H1 (cell line): ENCODE data around the gene ZNF775.

Experiments
- BRCA1 ChIP-seq: IDR thresholded peaks from 2 replicates; pipeline ENCODE4 v1.6.1; 2012; ENCODE audit warnings: low read depth, low read length, improper control_type of control experiment
- CTCF ChIP-seq, 3 experiments: IDR thresholded peaks; 1 replicate in 2 of 3; 2 replicates in 1 of 3; pipeline versions ENCODE4 v1.5.1 to v1.6.1; 2011; ENCODE audit warnings: low read length in 3 of 3, mild to moderate bottlenecking in 3 of 3, inconsistent platforms in 2 of 3, low read depth in 1 of 3, moderate library complexity in 1 of 3; ENCODE audit not compliant: insufficient read depth in 1 of 3; ENCODE audit errors: control extremely low read depth in 1 of 3
- POLR2A ChIP-seq, 2 experiments: IDR thresholded peaks; 1 replicate in 1 of 2; 2 replicates in 1 of 2; pipeline ENCODE4 v1.6.1; 2011; ENCODE audit warnings: low read depth in 2 of 2, low read length in 2 of 2, mild to moderate bottlenecking in 2 of 2; ENCODE audit errors: control extremely low read depth in 1 of 2
- RAD21 ChIP-seq, 2 experiments: IDR thresholded peaks in 1 of 2; conservative IDR thresholded peaks in 1 of 2; 2 replicates each; pipeline ENCODE4 v1.6.1; 2011; ENCODE audit warnings: low read depth in 2 of 2, low read length in 2 of 2, improper control_type of control experiment in 1 of 2, inconsistent platforms in 1 of 2, mild to moderate bottlenecking in 1 of 2, moderate library complexity in 1 of 2
- SP1 ChIP-seq: IDR thresholded peaks from 2 replicates; pipeline ENCODE4 v1.6.1; 2011; ENCODE audit warnings: low read depth, low read length
- SUZ12 ChIP-seq: fragments of 200-600 bp; sonication (generic); IDR thresholded peaks from 2 replicates; pipeline ENCODE4 v1.6.1; 2012; ENCODE audit warnings: mild to moderate bottlenecking, inconsistent platforms, low read length, moderate library complexity, mixed read lengths
- TAF1 ChIP-seq: IDR thresholded peaks from 2 replicates; pipeline ENCODE4 v1.6.1; 2011; ENCODE audit warnings: mild to moderate bottlenecking, low read depth, low read length
- USF2 ChIP-seq: IDR thresholded peaks from 2 replicates; pipeline ENCODE4 v1.6.1; 2011; ENCODE audit warnings: low read length, improper control_type of control experiment

GRCh38 chr7:150336746-150337145, 42.4 kb upstream of the ZNF775 start:
- no peak for TF ChIP-seq BRCA1
- no peak for TF ChIP-seq USF2
- TF ChIP-seq TAF1, result no peak
- TF ChIP-seq CTCF (IDR thresholded peaks at IDR 0.05; ENCODE audit: control extremely low read depth in 1 of 3, insufficient read depth in 1 of 3, low read depth in 1 of 3, low read length in 3 of 3), result no peak
- TF ChIP-seq SUZ12, result no peak
- no peak for TF ChIP-seq POLR2A (IDR thresholded peaks at IDR 0.05; ENCODE audit: control extremely low read depth in 1 of 2, low read depth in 2 of 2, low read length in 2 of 2)
- no peak for TF ChIP-seq SP1
- TF ChIP-seq RAD21 (IDR thresholded peaks at IDR 0.05 in 1 of 2, conservative IDR thresholded peaks at IDR 0.05 in 1 of 2; ENCODE audit: low read depth in 2 of 2, low read length in 2 of 2), result no peak
